ENCODE data around the gene HEG1. TPM values are rescaled to one million over a fixed set of nuclear protein-coding genes. Genes with fewer than 3 reads are reported as not detected.
A peak's percentile ranks its signal among the peaks of the same experiment; 100 is the strongest.

HEG1 gene
- total RNA-seq, 4 donors from 2014 or later, result 55.9 to 85.5 (median 78.9) TPM

GRCh38 chr3:125054449-125055329 lies 1.1 kb downstream of the HEG1 start:
- Histone ChIP-seq H3K4me1 (peaks cover 15 to 77% (median 40%) of the 10 kb centered on the region in 3 donors), H3K27me3 (no peaks in the 10 kb centered on the region), H3K36me3 (no peaks in the 10 kb centered on the region), H3K9me3 (no peaks in the 10 kb centered on the region), H3K27ac (peak overlapping the region; percentile 88 to 98 (median 96)), H3K4me3 (peak overlapping the region; percentile 75 to 78)
- ATAC-seq, result no peak
- 0 to 1% methylated on average over 12 to 16 of the region's 17 CpGs for WGBS, 2 donors (ENCODE audit: low coverage in 1 of 2)
- TF ChIP-seq, protein P1, sequence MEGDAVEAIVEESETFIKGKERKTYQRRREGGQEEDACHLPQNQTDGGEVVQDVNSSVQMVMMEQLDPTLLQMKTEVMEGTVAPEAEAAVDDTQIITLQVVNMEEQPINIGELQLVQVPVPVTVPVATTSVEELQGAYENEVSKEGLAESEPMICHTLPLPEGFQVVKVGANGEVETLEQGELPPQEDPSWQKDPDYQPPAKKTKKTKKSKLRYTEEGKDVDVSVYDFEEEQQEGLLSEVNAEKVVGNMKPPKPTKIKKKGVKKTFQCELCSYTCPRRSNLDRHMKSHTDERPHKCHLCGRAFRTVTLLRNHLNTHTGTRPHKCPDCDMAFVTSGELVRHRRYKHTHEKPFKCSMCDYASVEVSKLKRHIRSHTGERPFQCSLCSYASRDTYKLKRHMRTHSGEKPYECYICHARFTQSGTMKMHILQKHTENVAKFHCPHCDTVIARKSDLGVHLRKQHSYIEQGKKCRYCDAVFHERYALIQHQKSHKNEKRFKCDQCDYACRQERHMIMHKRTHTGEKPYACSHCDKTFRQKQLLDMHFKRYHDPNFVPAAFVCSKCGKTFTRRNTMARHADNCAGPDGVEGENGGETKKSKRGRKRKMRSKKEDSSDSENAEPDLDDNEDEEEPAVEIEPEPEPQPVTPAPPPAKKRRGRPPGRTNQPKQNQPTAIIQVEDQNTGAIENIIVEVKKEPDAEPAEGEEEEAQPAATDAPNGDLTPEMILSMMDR (IDR thresholded peaks at IDR 0.05), result peak in 2 of 4 experiments; percentile 45 to 52
- TF ChIP-seq POLR2A (IDR thresholded peaks at IDR 0.05), result peak; percentile 33
- TF ChIP-seq EP300 (IDR thresholded peaks at IDR 0.05), result no peak
- TF ChIP-seq POLR2AphosphoS5 (IDR thresholded peaks at IDR 0.05), result peak; percentile 62

DNA sequence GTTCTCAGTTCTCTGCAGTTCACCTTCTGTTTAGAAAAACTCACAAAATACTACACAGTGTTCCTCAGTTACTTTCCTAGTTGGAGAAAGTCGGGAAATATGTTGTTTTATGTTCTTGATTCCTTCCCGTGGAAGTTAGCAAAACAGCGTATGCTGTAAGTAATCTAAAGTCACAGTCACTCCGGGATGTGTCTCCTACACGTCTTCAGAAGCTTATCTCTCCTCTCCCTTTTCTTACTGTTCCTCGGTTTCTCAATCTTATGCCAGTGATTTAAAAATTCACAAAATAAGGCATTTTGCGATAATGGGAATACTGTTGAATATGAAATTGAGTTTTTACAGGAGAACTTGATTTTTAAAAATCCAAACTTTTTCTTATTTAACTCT lies 1.7 kb downstream of the HEG1 start:
- peak overlapping the region; percentile 88 to 98 (median 96) for H3K27ac ChIP-seq
- no peaks in the 10 kb centered on the region for H3K36me3 ChIP-seq
- H3K4me1 ChIP-seq, result peaks cover 15 to 79% (median 42%) of the 10 kb centered on the region in 3 donors
- peak overlapping the region; percentile 75 to 78 for H3K4me3 ChIP-seq
- H3K9me3 ChIP-seq, result no peaks in the 10 kb centered on the region
- 30 to 44% methylated on average over 7 of the region's 7 CpGs for WGBS, 2 donors (ENCODE audit: low coverage in 1 of 2)
- no peak for TF ChIP-seq EP300 (IDR thresholded peaks at IDR 0.05)
- TF ChIP-seq, protein P1 (IDR thresholded peaks at IDR 0.05), result no peak
- no peak for TF ChIP-seq POLR2A (IDR thresholded peaks at IDR 0.05)
- no peak for TF ChIP-seq POLR2AphosphoS5 (IDR thresholded peaks at IDR 0.05)
- no peak for ATAC-seq
- H3K27me3 ChIP-seq, result no peaks in the 10 kb centered on the region

GRCh38 chr3:125053304-125053699 lies 2.5 kb downstream of the HEG1 start:
- H3K36me3 ChIP-seq, result no peaks in the 10 kb centered on the region
- H3K9me3 ChIP-seq, result no peaks in the 10 kb centered on the region
- H3K4me3 ChIP-seq, result peak overlapping the region in 1 of 2 donors; percentile 78
- peaks cover 15 to 85% (median 50%) of the 10 kb centered on the region in 3 donors for H3K4me1 ChIP-seq
- TF ChIP-seq POLR2A (IDR thresholded peaks at IDR 0.05), result no peak
- no peak for TF ChIP-seq POLR2AphosphoS5 (IDR thresholded peaks at IDR 0.05)
- TF ChIP-seq, protein P1 (IDR thresholded peaks at IDR 0.05), result no peak
- TF ChIP-seq EP300 (IDR thresholded peaks at IDR 0.05), result no peak
- WGBS, 2 donors (ENCODE audit: low coverage in 1 of 2), result 83% methylated on average over 2 of the region's 2 CpGs; no CpG with 5 or more reads in 1 of the 2 donors
- no peak for ATAC-seq
- no peaks in the 10 kb centered on the region for H3K27me3 ChIP-seq
- peak overlapping the region; percentile 88 to 98 (median 96) for H3K27ac ChIP-seq

DNA sequence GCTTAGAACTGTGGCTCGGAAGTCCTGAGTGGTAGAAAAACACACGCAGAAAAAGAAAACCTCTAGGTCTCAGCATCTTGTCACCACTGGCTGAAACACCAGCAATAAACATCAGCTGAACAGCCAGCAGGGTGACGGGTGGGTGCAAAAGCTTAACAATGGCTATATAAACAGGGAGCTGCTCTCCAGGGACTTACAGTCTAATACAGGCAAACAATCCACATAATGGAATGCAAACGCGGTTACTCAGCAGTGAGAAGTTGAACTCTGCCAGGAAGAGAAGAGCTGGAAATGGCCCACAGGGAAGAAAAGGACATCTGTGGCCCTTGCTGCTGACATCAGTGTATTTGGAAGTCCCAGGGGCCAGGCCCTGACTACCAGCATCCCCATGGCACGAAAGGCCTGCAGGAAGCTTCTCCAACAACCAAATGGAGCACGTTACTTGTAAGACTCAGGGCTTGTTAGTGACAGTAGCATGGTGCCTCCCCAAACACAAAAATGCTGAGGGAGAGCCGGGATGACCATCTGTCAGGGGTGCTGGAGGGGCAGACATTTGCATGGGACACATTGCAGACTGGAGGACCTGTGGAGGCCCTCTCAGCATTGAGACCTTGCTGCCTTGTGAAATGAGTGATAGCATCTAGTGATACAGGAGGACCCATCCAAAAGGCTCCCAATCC lies 3.0 kb downstream of the HEG1 start:
- Histone ChIP-seq H3K4me1 (peaks cover 15 to 85% (median 55%) of the 10 kb centered on the region in 3 donors), H3K36me3 (no peaks in the 10 kb centered on the region), H3K27ac (peak overlapping the region; percentile 78 to 98 (median 96)), H3K9me3 (no peaks in the 10 kb centered on the region), H3K27me3 (no peaks in the 10 kb centered on the region), H3K4me3 (peak overlapping the region in 1 of 2 donors; percentile 78)
- WGBS, 2 donors (ENCODE audit: low coverage in 1 of 2), result 6 to 11% methylated on average over 5 to 8 of the region's 8 CpGs
- TF ChIP-seq EP300 (IDR thresholded peaks at IDR 0.05) (no peak), POLR2AphosphoS5 (IDR thresholded peaks at IDR 0.05) (peak; percentile 59), POLR2A (IDR thresholded peaks at IDR 0.05) (no peak)
- TF ChIP-seq, protein P1 (IDR thresholded peaks at IDR 0.05), result no peak
- ATAC-seq, result no peak

All from gastroesophageal sphincter (tissue), 4 donors.